ENCODE results near the gene ID3. TPM values are rescaled to one million over a fixed set of nuclear protein-coding genes. Genes with fewer than 3 reads are reported as not detected.

ID3 gene
- total and polyA plus RNA-seq, 9 of the 15 experiments (the other 6 are each of a cell fraction or from before 2014, with no cell fraction given) = 6.8 to 59.8 (median 23.5) TPM

GRCh38 chr1:23526329-23527041, 32.8 kb downstream of the ID3 start (continued):
- TF ChIP-seq AFF4 (CRISPR knock-in tag; IDR thresholded peaks at IDR 0.05) = no peak
- TF ChIP-seq NBN (IDR thresholded peaks at IDR 0.05; ENCODE audit: low read depth) = no peak
- no peak for TF ChIP-seq ZNF79 (CRISPR knock-in tag; IDR thresholded peaks at IDR 0.05; ENCODE audit: low read depth)
- TF ChIP-seq CTCFL (IDR thresholded peaks at IDR 0.05; ENCODE audit: borderline replicate concordance, insufficient read depth, low read depth, low read length, poor library complexity, severe bottlenecking) = no peak
- TF ChIP-seq BRCA1 (IDR thresholded peaks at IDR 0.05) = no peak
- no peak for TF ChIP-seq BRCA1 (CRISPR knock-in tag; IDR thresholded peaks at IDR 0.05)
- TF ChIP-seq NR2C1 (IDR thresholded peaks at IDR 0.05) = no peak
- TF ChIP-seq NR2C1 (tag; IDR thresholded peaks at IDR 0.05) = no peak
